Fibroblast of peridontal ligament (primary cell): ENCODE results near the gene TMEM59L.

Experiments used
- DNase-seq: peaks from one replicate; pipeline ENCODE4 v3.0.0-alpha.2; 2010; ENCODE audit errors: extremely low read depth

The TMEM59L gene

GRCh38 chr19:18657590-18658365 lies 45.1 kb downstream of the TMEM59L start:
- peak; percentile 79 for DNase-seq

- no peak for DNase-seq
Observed at GRCh38 chr19:18658366-18658855, 45.7 kb downstream of the TMEM59L start.

- peak; percentile 42 for DNase-seq
Observed at GRCh38 chr19:18659281-18660050, 46.8 kb downstream of the TMEM59L start.

GRCh38 chr19:18660051-18660910 lies 47.6 kb downstream of the TMEM59L start:
- peak; percentile 17 for DNase-seq

- no peak for DNase-seq
Observed at GRCh38 chr19:18660939-18661670, 48.4 kb downstream of the TMEM59L start.

GRCh38 chr19:18662972-18663732 lies 50.5 kb downstream of the TMEM59L start:
- DNase-seq: no peak

GRCh38 chr19:18663940-18664530 lies 51.4 kb downstream of the TMEM59L start:
- DNase-seq: no peak

- no peak for DNase-seq
Observed at GRCh38 chr19:18665771-18666202, 53.1 kb downstream of the TMEM59L start.

GRCh38 chr19:18666317-18666716 lies 53.6 kb downstream of the TMEM59L start:
- DNase-seq: no peak

GRCh38 chr19:18666784-18667183 lies 54.1 kb downstream of the TMEM59L start:
- DNase-seq: no peak

- no peak for DNase-seq
Observed at GRCh38 chr19:18667531-18668251, 55.0 kb downstream of the TMEM59L start.

GRCh38 chr19:18668252-18668631 lies 55.6 kb downstream of the TMEM59L start:
- no peak for DNase-seq

- no peak for DNase-seq
Observed at GRCh38 chr19:18668744-18669523, 56.3 kb downstream of the TMEM59L start.

GRCh38 chr19:18669524-18669817 lies 56.8 kb downstream of the TMEM59L start:
- peak; percentile 19 for DNase-seq

- DNase-seq: no peak
Observed at GRCh38 chr19:18669883-18670282, 57.2 kb downstream of the TMEM59L start.

GRCh38 chr19:18670312-18670711 lies 57.6 kb downstream of the TMEM59L start:
- no peak for DNase-seq
